PC-3 (cell line): Measurements from ENCODE around the gene FOXJ3.

Source experiments
- EZH2 ChIP-seq: fragments of 300-600 bp; sonication (generic); IDR thresholded peaks from one replicate; pipeline ENCODE4 v1.6.1; 2017; ENCODE audit warnings: antibody characterized with exemption, mild to moderate bottlenecking, low read length; ENCODE audit not compliant: unreplicated experiment
- TF ChIP-seq, protein P1 (sequence below): fragments of 300-600 bp; sonication (generic); conservative IDR thresholded peaks from 2 replicates; pipeline ENCODE4 v1.5.1; 2017; ENCODE audit warnings: antibody characterized with exemption, low read depth, mild to moderate bottlenecking, low read length

DNA sequence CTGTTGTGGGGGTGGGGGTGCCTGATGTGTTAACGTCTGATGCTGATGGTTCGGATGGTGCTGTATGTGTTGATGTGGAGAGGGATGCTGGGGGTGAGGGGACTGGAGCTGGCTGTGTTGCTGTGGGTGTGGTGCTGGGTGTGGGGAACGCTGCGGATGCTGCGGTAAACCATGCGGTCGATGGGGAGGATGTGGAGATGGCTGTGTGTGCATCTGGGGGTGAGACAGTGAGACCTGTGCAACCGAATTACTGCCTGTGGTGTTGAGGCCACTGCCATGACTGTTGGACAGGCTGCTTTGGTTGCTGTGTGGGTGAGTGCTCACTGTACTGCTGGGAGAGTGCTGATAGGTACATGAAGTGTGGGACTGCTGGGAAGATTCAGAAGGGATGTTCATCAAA lies 143.7 kb downstream of the FOXJ3 start:
- no peak for TF ChIP-seq EZH2
- TF ChIP-seq, protein P1, sequence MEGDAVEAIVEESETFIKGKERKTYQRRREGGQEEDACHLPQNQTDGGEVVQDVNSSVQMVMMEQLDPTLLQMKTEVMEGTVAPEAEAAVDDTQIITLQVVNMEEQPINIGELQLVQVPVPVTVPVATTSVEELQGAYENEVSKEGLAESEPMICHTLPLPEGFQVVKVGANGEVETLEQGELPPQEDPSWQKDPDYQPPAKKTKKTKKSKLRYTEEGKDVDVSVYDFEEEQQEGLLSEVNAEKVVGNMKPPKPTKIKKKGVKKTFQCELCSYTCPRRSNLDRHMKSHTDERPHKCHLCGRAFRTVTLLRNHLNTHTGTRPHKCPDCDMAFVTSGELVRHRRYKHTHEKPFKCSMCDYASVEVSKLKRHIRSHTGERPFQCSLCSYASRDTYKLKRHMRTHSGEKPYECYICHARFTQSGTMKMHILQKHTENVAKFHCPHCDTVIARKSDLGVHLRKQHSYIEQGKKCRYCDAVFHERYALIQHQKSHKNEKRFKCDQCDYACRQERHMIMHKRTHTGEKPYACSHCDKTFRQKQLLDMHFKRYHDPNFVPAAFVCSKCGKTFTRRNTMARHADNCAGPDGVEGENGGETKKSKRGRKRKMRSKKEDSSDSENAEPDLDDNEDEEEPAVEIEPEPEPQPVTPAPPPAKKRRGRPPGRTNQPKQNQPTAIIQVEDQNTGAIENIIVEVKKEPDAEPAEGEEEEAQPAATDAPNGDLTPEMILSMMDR, result no peak
